Activated CD4-positive, alpha-beta memory T cell treated with anti-CD3 and anti-CD28 coated beads, Interleukin-2, amount 10 ng/mL, durations not matched to agents 7 days and 5 days (primary cell): ENCODE measurements around the gene STK32B. TPM values are rescaled to one million over a fixed set of nuclear protein-coding genes. Genes with fewer than 3 reads are reported as not detected.

Experiments
- total RNA-seq, 2 experiments: library from RNA; stranded (reverse); gene quantifications; one replicate each; pipeline ENCODE4 v1.2.3, GENCODE V29; 2021

Gene STK32B
- total RNA-seq, 2 experiments from 2014 or later: not detected

Other genes with a start within 250 kb of the STK32B start
- not detected for gene MSX1, start 191.8 kb upstream of the STK32B start, total RNA-seq
- gene CYTL1, start 32.0 kb upstream of the STK32B start, total RNA-seq: not detected